Hematopoietic multipotent progenitor cell treated with erythropoietin and hydrocortisone succinate and interleukin-3 and kit ligand, for 6 days (in vitro differentiated cells): Measurements from ENCODE around the gene PSMA6.
"Not testable (repeated sequence)": the region's sequence is repeated elsewhere in the genome, so short reads cannot be mapped to it uniquely, and the experiment has no call there.

Experiments used
- DNase-seq: peaks from one replicate; pipeline ENCODE4 v3.0.0-alpha.2; 2015

Gene PSMA6

GRCh38 chr14:35331605-35332516 lies 39.7 kb downstream of the PSMA6 start:
- DNase-seq = no peak

- peak; percentile 75 for DNase-seq
Observed at GRCh38 chr14:35332517-35333263, 40.5 kb downstream of the PSMA6 start.

- no peak for DNase-seq
Observed at GRCh38 chr14:35333264-35333730, 41.1 kb downstream of the PSMA6 start.

GRCh38 chr14:35333797-35334743 lies 41.9 kb downstream of the PSMA6 start:
- DNase-seq = no peak

- no peak for DNase-seq
Observed at GRCh38 chr14:35335388-35336092, 43.4 kb downstream of the PSMA6 start.

- DNase-seq = not testable (repeated sequence)
Observed at GRCh38 chr14:35336171-35336493, 44.0 kb downstream of the PSMA6 start.

- no peak for DNase-seq
Observed at GRCh38 chr14:35336494-35337268, 44.5 kb downstream of the PSMA6 start.

GRCh38 chr14:35337269-35338255 lies 45.4 kb downstream of the PSMA6 start:
- DNase-seq = no peak

GRCh38 chr14:35338731-35339405 lies 46.7 kb downstream of the PSMA6 start:
- DNase-seq = no peak

GRCh38 chr14:35339761-35340406 lies 47.7 kb downstream of the PSMA6 start:
- DNase-seq = peak; percentile 70

- no peak for DNase-seq
Observed at GRCh38 chr14:35340616-35341453, 48.7 kb downstream of the PSMA6 start.

- no peak for DNase-seq
Observed at GRCh38 chr14:35341454-35341750, 49.2 kb downstream of the PSMA6 start.

- DNase-seq = peak; percentile 98
Observed at GRCh38 chr14:35341751-35342488, 49.7 kb downstream of the PSMA6 start.

- DNase-seq = no peak
Observed at GRCh38 chr14:35342489-35343010, 50.4 kb downstream of the PSMA6 start.

GRCh38 chr14:35343702-35344101 lies 51.5 kb downstream of the PSMA6 start:
- no peak for DNase-seq

- no peak for DNase-seq
Observed at GRCh38 chr14:35344107-35344807, 52.1 kb downstream of the PSMA6 start.
